SIG-M5 treated with dmso at 0.1 percent for 504 hours (cell line): ENCODE results near the gene SMIM24.
"Not testable (repeated sequence)": the region's sequence is repeated elsewhere in the genome, so short reads cannot be mapped to it uniquely, and the experiment has no call there.

ENCODE experiments used
- DNase-seq: peaks from one replicate; lab custom pipeline; 2025; ENCODE audit not compliant: unreplicated experiment; lab: John Stamatoyannopoulos, UW

The SMIM24 gene

DNA sequence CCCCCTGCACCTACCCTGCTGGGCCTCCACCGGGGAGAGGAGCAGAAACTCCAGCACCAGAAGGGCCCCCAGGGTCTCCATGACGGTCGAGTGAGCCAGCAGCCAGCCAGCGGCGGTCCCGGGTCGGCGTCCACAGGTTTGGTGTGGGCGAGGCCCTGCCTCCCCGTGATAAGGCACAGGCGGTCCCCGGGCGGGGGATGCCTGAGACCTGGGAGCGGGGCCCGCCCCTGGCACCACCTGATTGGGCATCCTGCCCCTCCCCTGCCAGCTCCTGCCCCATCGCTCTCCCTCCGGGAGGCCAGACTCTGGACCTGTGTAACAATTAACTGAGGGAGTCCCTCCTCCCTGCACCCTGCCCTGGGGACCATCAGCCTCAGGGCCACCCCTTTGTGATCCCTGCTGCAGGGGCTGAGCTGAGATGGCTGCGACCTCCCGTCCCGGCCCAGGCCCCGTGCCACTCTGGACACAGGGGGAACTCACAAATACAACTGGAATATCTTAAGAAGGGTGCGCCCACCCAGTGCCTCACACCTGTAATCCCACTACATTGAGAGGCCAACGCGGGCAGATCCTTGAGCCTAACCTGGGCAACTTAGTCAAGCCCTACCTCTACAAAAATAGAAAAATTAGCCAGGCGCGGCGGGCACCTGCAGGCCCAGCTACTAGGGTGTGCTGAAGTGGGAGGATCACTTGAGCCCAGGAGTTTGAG lies at the start of gene SMIM24:
SMIM24 (minus strand) TSS at position 143 of the 709 bp plus-strand sequence; CDS start at position 81, 62 bp downstream.
- DNase-seq: no peak

DNA sequence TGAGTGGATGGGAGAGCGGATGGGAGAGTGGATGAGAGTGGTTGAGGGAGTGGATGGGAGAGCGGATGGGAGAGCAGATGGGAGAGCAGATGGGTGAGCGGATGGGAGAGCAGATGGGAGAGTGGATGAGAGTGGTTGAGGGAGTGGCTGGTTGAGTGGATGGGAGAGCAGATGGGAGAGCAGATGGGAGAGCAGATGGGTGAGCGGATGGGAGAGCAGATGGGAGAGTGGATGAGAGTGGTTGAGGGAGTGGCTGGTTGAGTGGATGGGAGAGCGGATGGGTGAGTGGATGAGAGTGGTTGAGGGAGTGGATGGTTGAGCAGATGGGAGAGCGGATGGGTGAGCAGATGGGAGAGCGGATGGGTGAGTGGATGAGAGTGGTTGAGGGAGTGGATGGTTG lies 49.0 kb upstream of the SMIM24 start:
- DNase-seq: not testable (repeated sequence)

DNA sequence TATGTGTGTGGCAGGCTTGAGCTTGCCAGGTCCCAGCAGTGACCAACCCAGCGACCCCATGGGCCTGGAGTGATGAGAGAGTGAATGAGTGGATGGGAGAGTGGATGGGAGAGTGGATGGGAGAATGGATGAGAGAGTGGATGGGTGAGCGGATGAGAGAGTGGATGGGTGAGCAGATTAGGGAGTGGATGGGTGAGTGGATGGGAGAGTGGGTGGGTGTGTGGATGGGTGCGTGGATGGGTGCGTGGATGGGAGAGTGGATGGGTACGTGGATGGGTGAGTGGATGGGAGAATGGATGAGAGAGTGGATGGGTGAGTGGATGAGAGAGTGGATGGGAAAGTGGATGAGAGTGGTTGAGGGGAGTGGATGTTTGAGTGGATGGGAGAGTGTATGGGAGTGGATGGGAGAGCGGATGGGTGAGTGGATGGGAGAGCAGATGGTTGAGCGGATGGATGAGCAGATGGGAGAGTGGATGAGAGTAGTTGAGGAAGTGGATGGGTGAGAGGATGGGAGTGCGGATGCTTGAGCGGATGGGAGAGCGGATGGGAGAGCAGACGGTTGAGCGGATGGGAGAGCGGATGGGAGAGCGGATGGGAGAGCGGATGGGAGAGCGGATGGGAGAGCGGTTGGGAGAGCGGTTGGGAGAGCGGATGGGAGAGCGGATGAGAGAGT lies 48.4 kb upstream of the SMIM24 start:
- no peak for DNase-seq

DNA sequence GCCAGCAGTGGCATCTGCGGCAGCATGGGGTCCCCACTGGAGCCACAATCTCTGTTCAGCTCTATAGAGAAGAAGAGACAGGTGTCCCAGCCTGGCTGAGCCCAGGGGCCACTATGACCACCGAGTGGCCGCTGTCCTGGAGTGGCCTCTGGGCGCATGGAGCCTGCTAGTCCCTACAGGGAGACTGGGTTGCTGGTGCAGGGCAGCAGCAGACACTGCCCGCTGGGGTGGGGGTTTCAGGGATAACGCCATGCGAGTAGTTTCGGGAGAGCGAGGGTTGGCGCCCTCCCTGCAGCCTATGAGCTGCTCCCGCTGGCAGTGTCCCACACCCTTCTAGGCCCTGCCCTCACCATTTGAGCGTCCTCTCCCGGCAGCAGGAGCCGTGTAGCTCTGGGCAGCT lies 47.8 kb upstream of the SMIM24 start:
- no peak for DNase-seq

DNA sequence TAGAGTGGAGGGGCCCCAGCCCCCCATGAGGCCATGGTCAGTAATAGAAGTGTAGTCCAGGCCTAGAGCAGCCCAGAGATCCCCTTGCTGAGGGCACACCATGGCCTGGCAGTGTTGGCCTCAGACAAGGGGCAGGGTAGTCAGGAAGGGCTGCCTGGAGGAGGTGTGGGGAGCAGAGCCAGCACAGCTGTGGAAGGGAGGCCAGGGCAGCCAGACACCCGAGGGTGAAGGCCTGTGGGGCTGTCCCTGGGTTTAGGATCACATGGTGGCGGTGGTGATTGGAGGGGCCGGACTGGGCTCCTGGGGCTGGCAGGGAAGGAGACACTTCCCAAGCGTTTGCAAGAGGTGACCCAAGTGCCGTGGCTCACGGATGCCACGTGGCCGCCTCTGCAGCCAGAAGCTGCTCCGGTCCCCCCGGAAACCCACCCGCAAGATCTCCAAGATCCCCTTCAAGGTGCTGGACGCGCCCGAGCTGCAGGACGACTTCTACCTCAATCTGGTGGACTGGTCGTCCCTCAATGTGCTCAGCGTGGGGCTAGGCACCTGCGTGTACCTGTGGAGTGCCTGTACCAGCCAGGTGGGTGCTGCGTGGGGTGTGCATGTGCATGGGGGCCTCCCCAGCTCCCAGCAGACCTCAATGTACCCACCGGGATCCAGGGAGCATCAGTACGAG lies 47.0 kb upstream of the SMIM24 start:
- no peak for DNase-seq

DNA sequence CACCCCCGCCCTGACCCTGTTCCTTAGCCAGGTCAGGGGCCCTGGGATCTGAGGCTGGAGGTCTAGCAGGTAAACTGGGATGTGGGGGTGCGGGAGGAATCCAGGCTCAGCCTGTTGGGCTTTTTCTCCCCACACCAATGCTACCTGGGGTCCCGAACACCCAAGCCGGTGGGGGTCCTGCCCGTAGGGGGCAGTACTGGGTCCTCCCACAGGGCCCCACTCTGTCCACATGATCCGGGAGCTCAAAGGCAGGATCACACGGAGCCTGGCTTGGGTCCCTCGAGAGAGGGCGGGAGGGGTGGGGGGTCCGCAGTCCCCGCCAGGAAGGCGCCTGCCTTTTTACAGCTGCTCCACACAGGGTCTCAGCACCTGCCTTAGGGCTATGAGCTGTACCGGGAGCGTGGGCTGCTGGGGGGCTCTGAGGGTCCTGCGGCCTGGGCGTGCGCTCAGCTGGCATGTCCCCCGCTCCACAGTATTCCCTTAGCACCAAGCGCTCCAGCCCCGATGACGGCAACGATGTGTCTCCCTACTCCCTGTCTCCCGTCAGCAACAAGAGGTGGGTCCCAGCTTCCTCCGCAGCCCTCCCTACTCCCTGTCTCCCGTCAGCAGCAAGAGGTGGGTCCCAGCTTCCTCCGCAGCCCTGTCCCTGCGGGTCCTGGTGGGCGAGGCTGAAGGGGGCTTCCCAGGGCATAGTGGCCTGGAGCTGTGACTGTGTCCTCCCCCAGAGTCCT lies 46.3 kb upstream of the SMIM24 start:
- DNase-seq: no peak

DNA sequence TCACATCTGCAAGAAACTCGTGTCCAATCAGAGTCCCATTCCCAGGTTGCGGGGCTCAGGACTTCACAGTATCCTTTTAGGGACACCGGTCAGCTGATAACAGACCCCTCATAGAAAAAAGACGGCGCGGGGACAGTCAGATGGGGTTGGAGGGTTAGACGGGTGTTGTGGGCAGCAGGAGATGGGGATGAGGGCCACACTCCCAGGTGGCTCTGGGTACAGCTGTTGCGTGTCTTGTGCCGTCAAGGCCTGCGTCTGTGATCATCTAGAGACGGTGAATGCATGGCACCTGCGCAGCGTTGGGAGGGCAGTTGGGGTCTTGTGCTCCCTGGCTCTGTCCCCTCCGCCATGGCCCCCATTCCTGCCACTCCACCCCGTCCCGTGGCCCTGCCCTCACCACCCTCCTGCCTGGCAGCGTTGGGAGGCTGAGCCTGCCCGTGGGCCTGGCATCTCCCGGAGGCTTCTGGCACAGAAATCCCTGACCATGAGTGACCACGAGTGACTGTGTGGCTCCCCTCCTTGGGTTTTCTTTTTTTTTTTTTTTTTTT lies 44.7 kb upstream of the SMIM24 start:
- DNase-seq: no peak

DNA sequence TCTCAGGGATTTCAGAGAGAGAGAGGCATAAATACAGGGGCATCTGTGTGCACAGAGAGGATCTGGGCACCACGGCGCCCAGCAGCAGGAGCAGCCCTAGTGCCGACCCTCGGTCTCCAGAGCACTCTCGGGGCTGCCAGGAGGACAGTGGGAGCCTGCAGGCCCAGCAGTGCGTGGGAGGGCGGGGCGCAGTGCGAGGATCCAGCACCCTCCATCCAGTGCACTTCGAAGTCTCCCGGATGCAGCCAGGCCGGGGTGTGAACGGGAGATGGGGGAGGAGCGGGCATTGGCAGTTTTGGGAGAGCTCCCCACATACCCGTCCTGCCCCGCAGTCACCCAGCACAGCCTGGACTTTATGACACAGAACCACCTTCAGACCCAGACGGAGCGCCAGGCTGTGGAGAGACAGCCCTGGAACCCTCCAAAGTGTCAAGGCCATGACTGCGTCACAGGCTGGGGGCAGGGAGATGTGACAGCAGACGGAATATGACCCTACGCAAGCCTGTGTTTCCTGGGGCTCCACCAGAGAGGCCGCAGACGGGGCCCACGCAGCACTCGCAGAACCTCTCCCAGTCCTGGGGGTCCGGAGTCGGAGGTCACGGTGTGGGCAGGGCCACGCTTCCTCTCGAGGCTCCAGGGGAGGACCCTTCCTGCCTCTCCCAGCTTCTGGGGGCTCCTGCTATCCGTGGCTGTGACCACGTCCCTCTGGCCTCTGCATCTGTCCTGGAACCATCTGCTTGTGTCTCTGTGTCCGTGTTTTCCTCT lies 43.9 kb upstream of the SMIM24 start:
- no peak for DNase-seq

DNA sequence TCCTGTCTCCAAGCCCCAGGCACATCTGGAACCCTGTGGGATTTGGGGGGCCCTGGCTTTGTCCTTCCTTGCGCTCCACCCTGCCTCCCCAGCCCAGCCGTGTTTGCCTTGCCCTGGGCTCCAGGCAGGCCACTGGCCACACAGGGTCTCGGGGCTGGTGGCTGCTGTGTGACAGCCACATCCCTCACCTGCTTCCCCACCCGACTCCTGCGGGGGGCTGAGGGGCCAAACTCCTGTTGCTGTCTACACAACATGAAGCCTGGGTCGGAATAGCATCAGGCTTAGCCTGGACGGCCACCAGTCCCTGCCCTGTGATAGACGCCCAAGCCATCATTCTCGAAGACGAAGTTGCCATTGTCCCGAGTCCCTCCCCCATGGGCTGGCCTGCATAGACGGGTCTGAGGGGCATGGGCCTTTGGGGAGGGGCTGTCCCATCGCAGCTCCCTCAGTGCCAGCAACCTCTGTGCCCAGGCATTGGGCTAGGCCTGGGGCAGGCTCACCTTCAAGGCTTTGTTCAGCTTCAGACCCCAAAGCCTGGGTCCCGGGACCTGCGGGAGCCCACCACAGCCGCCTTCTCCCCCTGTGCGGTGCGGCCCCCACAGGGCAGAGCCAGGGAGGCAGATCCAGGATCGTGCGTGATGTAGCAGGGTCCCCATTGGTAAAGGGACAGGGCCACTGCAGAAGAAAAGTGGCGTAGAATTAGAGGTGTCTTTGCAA lies 43.2 kb upstream of the SMIM24 start:
- no peak for DNase-seq

DNA sequence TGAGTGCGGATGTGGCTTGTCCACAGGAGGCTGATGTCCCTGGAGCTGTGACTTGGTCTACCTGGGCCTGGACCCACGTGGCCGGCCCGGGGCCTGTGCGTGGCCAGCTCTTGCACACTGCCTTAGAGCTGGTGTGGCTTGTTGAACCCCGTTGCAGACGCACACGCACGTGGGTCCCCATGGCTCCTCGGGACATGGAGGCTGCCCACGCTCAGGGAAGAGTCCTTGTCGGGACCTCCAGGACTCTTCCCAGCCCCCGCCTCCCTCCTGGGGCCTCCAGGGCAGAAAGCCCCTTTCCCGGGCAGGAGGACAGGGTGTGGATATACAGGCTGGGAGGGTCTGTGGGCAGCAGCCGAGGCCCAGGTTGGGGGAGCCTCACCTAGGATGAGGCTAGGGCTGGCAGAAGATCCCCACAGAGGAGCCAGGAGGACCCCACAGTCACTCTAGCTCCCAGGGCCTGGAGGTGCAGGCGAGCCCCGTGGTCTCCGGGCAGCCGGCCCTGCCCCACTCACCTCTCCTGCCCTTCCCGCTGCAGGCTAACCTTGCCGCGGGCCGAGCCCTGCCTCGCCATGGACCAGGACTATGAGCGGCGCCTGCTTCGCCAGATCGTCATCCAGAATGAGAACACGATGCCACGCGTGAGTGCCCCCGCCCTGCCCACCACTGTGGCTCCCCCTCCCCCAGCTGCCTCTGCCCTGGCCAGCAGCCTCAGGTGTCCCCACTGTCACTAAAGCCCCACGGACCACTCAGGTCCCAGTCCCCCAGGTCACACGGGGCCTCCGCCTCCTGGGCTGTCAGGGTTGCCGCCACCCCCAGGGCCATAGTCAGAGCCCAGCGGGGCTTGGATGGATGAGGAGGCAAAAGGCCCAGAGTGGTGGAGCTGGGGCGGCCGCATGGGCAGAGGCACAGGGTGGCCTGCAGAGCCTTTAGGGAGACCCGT lies 42.4 kb upstream of the SMIM24 start:
- DNase-seq: no peak

DNA sequence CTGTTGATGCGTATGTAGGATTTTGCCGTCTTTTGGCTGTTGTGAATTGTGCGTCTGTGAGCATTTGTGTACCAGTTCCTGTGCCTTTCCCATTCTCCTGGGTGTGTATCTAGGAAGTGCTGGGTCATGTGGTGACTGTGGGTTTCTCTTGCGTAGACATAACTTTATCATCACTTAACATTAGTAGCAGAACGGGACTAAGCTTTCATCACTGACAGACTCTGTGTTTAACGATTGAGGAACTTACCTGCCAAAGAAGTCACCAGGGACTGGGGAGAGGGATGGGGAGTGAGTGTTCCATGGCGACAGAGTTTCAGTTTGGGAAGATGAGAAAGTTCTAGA lies 40.8 kb upstream of the SMIM24 start:
- DNase-seq: no peak

DNA sequence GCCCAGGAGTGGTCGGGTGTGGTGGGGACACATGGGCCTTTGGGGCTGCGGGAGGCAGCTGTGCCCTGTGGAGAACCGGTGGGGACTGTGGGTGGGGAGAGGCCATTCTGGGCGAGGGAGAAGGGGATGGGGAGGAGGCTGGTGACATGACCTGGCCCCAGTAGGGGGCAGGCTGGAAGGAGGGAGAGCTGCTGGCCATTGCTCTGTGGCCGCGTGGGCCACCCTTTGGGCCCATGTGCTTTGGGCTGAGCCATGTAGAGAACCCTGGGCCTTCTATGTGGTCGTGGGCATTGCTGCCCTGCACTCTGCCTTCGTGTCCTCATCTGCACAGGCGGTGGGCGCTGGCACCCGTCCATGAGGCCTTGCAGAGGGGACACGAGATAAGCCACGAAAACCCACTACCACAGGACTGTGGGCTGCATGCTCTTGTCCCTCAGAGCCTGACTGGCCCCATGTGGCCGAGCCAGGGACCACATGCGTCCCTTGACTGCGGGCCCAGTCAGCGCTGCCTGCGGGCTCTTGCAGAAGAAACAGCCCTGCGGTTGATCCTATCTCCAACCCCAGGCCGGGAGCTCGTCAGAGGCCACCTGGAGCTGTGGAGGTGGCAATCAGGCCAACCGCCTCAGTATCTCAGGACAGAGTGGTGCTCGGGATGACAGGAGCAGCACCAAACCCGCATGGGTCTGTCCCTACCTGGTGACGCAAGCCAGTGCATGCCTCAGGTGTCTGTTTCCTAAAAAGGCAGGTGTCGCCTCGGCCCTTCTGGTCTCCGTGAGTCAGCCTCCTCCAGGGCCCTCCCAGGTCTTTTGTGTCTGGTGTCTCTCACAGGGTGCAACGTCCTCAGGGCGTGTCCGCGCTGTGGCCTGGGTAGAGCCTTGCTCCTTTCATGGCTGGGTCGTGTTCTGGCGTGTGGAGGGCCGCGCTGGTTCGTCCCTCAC lies 40.1 kb upstream of the SMIM24 start:
- no peak for DNase-seq

DNA sequence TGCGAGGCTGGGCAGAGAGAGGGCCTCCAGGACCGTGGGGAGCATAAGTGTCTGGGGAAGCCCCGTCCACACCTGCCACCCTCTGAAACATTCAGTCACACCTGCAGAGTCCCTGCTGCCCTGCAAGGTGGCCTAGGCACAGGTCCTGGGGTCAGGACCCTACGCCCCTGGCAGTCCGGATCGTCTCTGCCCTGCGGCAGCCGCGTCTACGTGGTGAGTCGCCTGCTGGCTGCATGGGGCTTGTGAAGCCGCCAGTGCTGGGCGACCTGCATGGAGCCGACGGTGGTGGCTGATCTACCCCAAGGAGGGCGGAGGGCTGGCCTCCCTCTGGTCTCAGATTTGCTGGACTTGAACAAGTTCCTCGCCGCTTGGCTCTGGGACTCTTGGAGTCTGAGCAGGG lies 38.8 kb upstream of the SMIM24 start:
- DNase-seq: no peak

DNA sequence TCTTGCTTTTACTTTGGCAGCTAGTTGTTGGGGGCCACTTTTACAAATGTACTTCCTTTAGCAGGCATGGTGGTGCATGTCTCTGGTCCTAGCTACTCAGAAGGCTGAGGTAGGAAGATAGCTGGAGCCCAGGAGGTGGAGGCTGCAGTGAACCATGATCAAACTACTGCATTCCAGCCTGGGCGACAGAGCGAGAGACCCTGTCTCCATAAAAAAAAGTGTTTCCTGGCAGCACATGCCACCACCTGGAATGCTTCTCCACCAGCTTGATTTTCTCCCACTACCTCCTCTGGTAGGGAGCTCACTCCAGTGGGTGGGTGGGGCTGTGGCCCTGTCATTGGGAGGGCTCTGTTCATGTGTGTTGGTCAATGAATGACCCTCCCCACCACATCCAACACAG lies 38.3 kb upstream of the SMIM24 start:
- DNase-seq: no peak

DNA sequence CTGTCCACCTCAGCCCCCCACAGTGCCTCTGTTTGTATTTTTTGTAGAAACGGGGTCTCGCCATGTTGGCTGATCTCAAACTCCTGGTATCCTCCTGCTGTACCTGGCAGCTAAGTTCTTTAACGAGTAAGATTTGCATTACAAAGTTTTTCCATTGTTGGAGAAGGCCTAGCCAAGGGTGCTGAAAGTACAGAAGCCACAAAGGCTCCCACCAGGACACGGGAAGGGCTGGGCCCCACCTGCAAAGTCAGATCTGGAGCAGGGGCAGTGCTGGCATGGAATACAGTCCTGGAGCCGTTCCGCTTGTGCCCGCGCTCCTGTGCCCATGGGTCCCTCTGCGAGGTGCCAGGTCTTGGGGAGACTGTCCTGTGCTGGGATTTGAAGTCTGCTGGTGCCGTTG lies 37.9 kb upstream of the SMIM24 start:
- DNase-seq: no peak

DNA sequence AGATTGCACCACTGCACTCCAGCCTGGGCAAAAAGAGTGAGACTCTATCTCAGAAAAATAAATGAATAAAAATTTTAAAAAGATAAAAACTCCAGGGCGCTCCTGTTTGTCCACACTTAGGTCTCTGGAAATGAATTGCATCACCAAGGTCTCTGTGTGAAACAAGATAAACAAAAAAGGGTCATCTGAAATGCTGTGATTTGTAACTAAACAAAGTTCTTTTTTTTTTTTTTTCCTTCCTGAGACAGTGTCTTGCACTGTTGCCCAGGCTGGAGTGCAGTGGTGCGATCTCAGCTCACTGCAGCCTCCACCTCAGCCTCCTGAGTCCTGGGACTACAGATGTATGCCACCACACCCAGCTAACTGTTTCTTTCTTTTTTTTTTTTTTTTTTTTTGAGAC lies 37.3 kb upstream of the SMIM24 start:
- no peak for DNase-seq

DNA sequence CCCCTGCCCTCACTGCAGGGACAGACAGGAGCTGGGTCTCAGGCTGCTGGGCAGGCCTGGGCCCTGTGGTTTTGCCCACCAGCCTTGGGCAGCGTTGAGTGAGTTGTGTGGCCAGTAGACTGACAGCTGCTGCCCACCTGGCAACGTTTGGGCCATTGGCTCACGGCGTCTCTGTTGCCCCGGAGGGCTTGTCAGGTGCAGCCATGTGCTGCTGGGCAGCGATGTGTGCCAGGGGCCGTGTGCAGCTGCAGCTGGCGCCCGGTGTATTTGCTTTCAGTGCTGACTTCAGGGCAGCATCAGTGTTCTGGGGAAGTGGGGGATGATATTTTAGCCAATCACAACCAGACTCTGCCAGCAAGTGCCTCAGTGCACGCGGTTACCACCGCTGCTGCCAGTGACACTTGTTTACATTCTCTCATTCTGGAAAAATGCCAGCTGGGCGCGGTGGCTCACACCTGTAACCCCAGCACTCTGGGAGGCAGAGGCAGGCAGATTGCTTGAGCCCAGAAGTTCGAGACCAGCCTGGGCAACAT lies 36.4 kb upstream of the SMIM24 start:
- no peak for DNase-seq
